ENCODE results near the gene NAT14. TPM values are rescaled to one million over a fixed set of nuclear protein-coding genes. Genes with fewer than 3 reads are reported as not detected.

NAT14 gene
- total RNA-seq, 1 experiment from 2014 or later = 17.5 TPM

GRCh38 chr19:55491546-55492360 is 6.8 kb downstream of the NAT14 start:
- H3K9ac ChIP-seq (ENCODE audit: low read length) = no peak overlapping the region
- H3K79me2 ChIP-seq (ENCODE audit: low read length) = no peaks in the 10 kb centered on the region
- H2AFZ ChIP-seq (ENCODE audit: low read length) = no peak overlapping the region
- H3K9me3 ChIP-seq (ENCODE audit: low read length) = no peaks in the 10 kb centered on the region
- DNase-seq (no peak), ATAC-seq (peak; percentile 11)
- no peaks in the 10 kb centered on the region for H3K36me3 ChIP-seq (ENCODE audit: low read depth, low read length)
- no peaks in the 10 kb centered on the region for H3K27me3 ChIP-seq (ENCODE audit: low read length)
- POLR2A ChIA-PET (ENCODE audit: unreplicated experiment) = no interaction called here
- intact Hi-C loops (cut with micrococcal nuclease) = no loop called here
- TF ChIP-seq EZH2 (IDR thresholded peaks at IDR 0.05; ENCODE audit: low read length, unreplicated experiment) (no peak), CTCF (conservative IDR thresholded peaks at IDR 0.05; ENCODE audit: low read depth, low read length) (no peak), EZH2phosphoT487 (IDR thresholded peaks at IDR 0.05; ENCODE audit: borderline replicate concordance, low read length) (no peak)
- H3K4me1 ChIP-seq (ENCODE audit: insufficient read depth, low read length) = peaks cover 17% of the 10 kb centered on the region
- no peak overlapping the region for H3K4me2 ChIP-seq (ENCODE audit: low read length)
- BruUV-seq (replicated peaks) = no TSS peak
- H4K20me1 ChIP-seq (ENCODE audit: low read length) = no peaks in the 10 kb centered on the region
- peaks cover 3% of the 10 kb centered on the region for H3F3A ChIP-seq (ENCODE audit: low read length, unreplicated experiment)
- no peak overlapping the region for H3K4me3 ChIP-seq (ENCODE audit: low read length)
- no peak overlapping the region for H3K27ac ChIP-seq (ENCODE audit: low read length)
- CTCF ChIA-PET = interaction anchor here (1.0 kb wide), 1 partner anchor 12 kb away, joined by 3 read pairs; no protein-coding TSS in a partner anchor
- no peaks in the 10 kb centered on the region for H3K9me2 ChIP-seq (replicated peaks; ENCODE audit: low read length)

GRCh38 chr19:55492362-55492944 is 7.5 kb downstream of the NAT14 start:
- H3K36me3 ChIP-seq (ENCODE audit: low read depth, low read length) = no peaks in the 10 kb centered on the region
- H3K4me3 ChIP-seq (ENCODE audit: low read length) = no peak overlapping the region
- POLR2A ChIA-PET (ENCODE audit: unreplicated experiment) = interaction anchor here (0.6 kb wide), 1 partner anchor 13 kb away, joined by 3 read pairs; no protein-coding TSS in a partner anchor
- no peak overlapping the region for H3K27ac ChIP-seq (ENCODE audit: low read length)
- H3K9ac ChIP-seq (ENCODE audit: low read length) = no peak overlapping the region
- no peaks in the 10 kb centered on the region for H4K20me1 ChIP-seq (ENCODE audit: low read length)
- no peak overlapping the region for H2AFZ ChIP-seq (ENCODE audit: low read length)
- BruUV-seq (replicated peaks) = no TSS peak
- intact Hi-C loops (cut with micrococcal nuclease) = no loop called here
- DNase-seq (no peak), ATAC-seq (no peak)
- H3K4me2 ChIP-seq (ENCODE audit: low read length) = no peak overlapping the region
- H3K9me3 ChIP-seq (ENCODE audit: low read length) = no peaks in the 10 kb centered on the region
- TF ChIP-seq EZH2 (IDR thresholded peaks at IDR 0.05; ENCODE audit: low read length, unreplicated experiment) = no peak
- no peak for TF ChIP-seq EZH2phosphoT487 (IDR thresholded peaks at IDR 0.05; ENCODE audit: borderline replicate concordance, low read length)
- no peak for TF ChIP-seq CTCF (conservative IDR thresholded peaks at IDR 0.05; ENCODE audit: low read depth, low read length)
- no peaks in the 10 kb centered on the region for H3K79me2 ChIP-seq (ENCODE audit: low read length)
- CTCF ChIA-PET = interaction anchor here (1.0 kb wide), 1 partner anchor 12 kb away, joined by 3 read pairs; no protein-coding TSS in a partner anchor
- H3K9me2 ChIP-seq (replicated peaks; ENCODE audit: low read length) = no peaks in the 10 kb centered on the region
- H3F3A ChIP-seq (ENCODE audit: low read length, unreplicated experiment) = no peaks in the 10 kb centered on the region
- no peaks in the 10 kb centered on the region for H3K27me3 ChIP-seq (ENCODE audit: low read length)
- H3K4me1 ChIP-seq (ENCODE audit: insufficient read depth, low read length) = peaks cover 10% of the 10 kb centered on the region

Data from PC-3 (cell line).